Measurements from ENCODE around the gene ATP8A2. TPM values are rescaled to one million over a fixed set of nuclear protein-coding genes. Genes with fewer than 3 reads are reported as not detected.

ATP8A2 gene
- total RNA-seq, 1 donor: 0.72 TPM

GRCh38 chr13:25701304-25701703 lies 329.5 kb downstream of the ATP8A2 start:
- no peak overlapping the region for H2AFZ ChIP-seq (ENCODE audit: low read length)
- no peak overlapping the region for H3K4me2 ChIP-seq (ENCODE audit: insufficient read depth, low read length)
- TF ChIP-seq CTCF (IDR thresholded peaks at IDR 0.05; ENCODE audit: extremely low read depth, low read depth, low read length): no peak

GRCh38 chr13:25702386-25702785 lies 330.6 kb downstream of the ATP8A2 start:
- Histone ChIP-seq H3K79me2 (ENCODE audit: insufficient read depth, low read length) (no peaks in the 10 kb centered on the region), H3K36me3 (ENCODE audit: insufficient read depth, low read length) (no peaks in the 10 kb centered on the region), H2AFZ (ENCODE audit: low read length) (no peak overlapping the region), H3K27ac (ENCODE audit: low read depth, low read length) (no peak overlapping the region), H3K4me2 (ENCODE audit: insufficient read depth, low read length) (no peak overlapping the region), H3K4me3 (ENCODE audit: insufficient read depth, low read length) (no peak overlapping the region), H4K20me1 (ENCODE audit: insufficient read depth, low read length) (no peaks in the 10 kb centered on the region), H3K9me3 (ENCODE audit: low read depth, low read length) (no peaks in the 10 kb centered on the region), H3K4me1 (ENCODE audit: insufficient read depth, low read length) (no peaks in the 10 kb centered on the region), H3K27me3 (ENCODE audit: insufficient read depth, low read length) (no peaks in the 10 kb centered on the region)
- no peak for TF ChIP-seq CTCF (IDR thresholded peaks at IDR 0.05; ENCODE audit: extremely low read depth, low read depth, low read length)
- DNase-seq (ENCODE audit: insufficient read length, low spot score, missing footprints): no peak

More at GRCh38 chr13:25701304-25701703, 329.5 kb downstream of the ATP8A2 start:
- DNase-seq (ENCODE audit: insufficient read length, low spot score, missing footprints): no peak
- no peaks in the 10 kb centered on the region for H3K79me2 ChIP-seq (ENCODE audit: insufficient read depth, low read length)
- no peak overlapping the region for H3K27ac ChIP-seq (ENCODE audit: low read depth, low read length)
- no peaks in the 10 kb centered on the region for H4K20me1 ChIP-seq (ENCODE audit: insufficient read depth, low read length)
- no peaks in the 10 kb centered on the region for H3K36me3 ChIP-seq (ENCODE audit: insufficient read depth, low read length)
- H3K4me1 ChIP-seq (ENCODE audit: insufficient read depth, low read length): no peaks in the 10 kb centered on the region
- no peaks in the 10 kb centered on the region for H3K9me3 ChIP-seq (ENCODE audit: low read depth, low read length)
- H3K4me3 ChIP-seq (ENCODE audit: insufficient read depth, low read length): no peak overlapping the region
- no peaks in the 10 kb centered on the region for H3K27me3 ChIP-seq (ENCODE audit: insufficient read depth, low read length)

- TF ChIP-seq CTCF (IDR thresholded peaks at IDR 0.05; ENCODE audit: extremely low read depth, low read depth, low read length): no peak
- no peak overlapping the region for H3K4me2 ChIP-seq (ENCODE audit: insufficient read depth, low read length)
- H3K79me2 ChIP-seq (ENCODE audit: insufficient read depth, low read length): no peaks in the 10 kb centered on the region
- H3K4me3 ChIP-seq (ENCODE audit: insufficient read depth, low read length): no peak overlapping the region
- H4K20me1 ChIP-seq (ENCODE audit: insufficient read depth, low read length): no peaks in the 10 kb centered on the region
- no peaks in the 10 kb centered on the region for H3K36me3 ChIP-seq (ENCODE audit: insufficient read depth, low read length)
- no peak for DNase-seq (ENCODE audit: insufficient read length, low spot score, missing footprints)
- no peaks in the 10 kb centered on the region for H3K4me1 ChIP-seq (ENCODE audit: insufficient read depth, low read length)
- H3K27me3 ChIP-seq (ENCODE audit: insufficient read depth, low read length): no peaks in the 10 kb centered on the region
- no peak overlapping the region for H2AFZ ChIP-seq (ENCODE audit: low read length)
- H3K27ac ChIP-seq (ENCODE audit: low read depth, low read length): no peak overlapping the region
- no peaks in the 10 kb centered on the region for H3K9me3 ChIP-seq (ENCODE audit: low read depth, low read length)
These were observed 336.0 kb downstream of the ATP8A2 start for GRCh38 chr13:25707726-25708125.

GRCh38 chr13:25708268-25708667 lies 336.5 kb downstream of the ATP8A2 start:
- Histone ChIP-seq H3K36me3 (ENCODE audit: insufficient read depth, low read length) (no peaks in the 10 kb centered on the region), H3K27me3 (ENCODE audit: insufficient read depth, low read length) (no peaks in the 10 kb centered on the region), H2AFZ (ENCODE audit: low read length) (no peak overlapping the region), H3K4me1 (ENCODE audit: insufficient read depth, low read length) (no peaks in the 10 kb centered on the region), H3K4me3 (ENCODE audit: insufficient read depth, low read length) (no peak overlapping the region), H3K79me2 (ENCODE audit: insufficient read depth, low read length) (no peaks in the 10 kb centered on the region), H3K4me2 (ENCODE audit: insufficient read depth, low read length) (no peak overlapping the region), H4K20me1 (ENCODE audit: insufficient read depth, low read length) (no peaks in the 10 kb centered on the region), H3K27ac (ENCODE audit: low read depth, low read length) (no peak overlapping the region), H3K9me3 (ENCODE audit: low read depth, low read length) (no peaks in the 10 kb centered on the region)
- DNase-seq (ENCODE audit: insufficient read length, low spot score, missing footprints): no peak
- no peak for TF ChIP-seq CTCF (IDR thresholded peaks at IDR 0.05; ENCODE audit: extremely low read depth, low read depth, low read length)

Measured in osteoblast (primary cell).